Panc1 (cell line): Measurements from ENCODE around the gene PHOX2A. TPM values are rescaled to one million over a fixed set of nuclear protein-coding genes. Genes with fewer than 3 reads are reported as not detected.

Experiments used
- ATAC-seq: fragments of 200-7000 bp; cut with Tn5 transposase; 2 replicates; pipeline ENCODE4 v1.9.1; 2020; ENCODE audit warnings: mild to moderate bottlenecking, moderate library complexity
- BruUV-seq: library from RNA; stranded (reverse); fragments of 400-500 nt; replicated peaks from 2 replicates; lab custom pipeline; 2021; lab: Mats Ljungman, UMichigan
- CTCF ChIA-PET: fragments of 300-600 bp; sonication (Branson Sonifier 250); formaldehyde crosslinking; loops from one replicate; lab custom pipeline; 2022; ENCODE audit warnings: antibody characterized with exemption; lab: Charles Lee
- POLR2A ChIA-PET: fragments of 300-600 bp; sonication (Branson Sonifier 250); formaldehyde crosslinking; loops from one replicate; lab custom pipeline; 2022; ENCODE audit warnings: antibody characterized with exemption; lab: Charles Lee
- DNase-seq: peaks from one replicate; pipeline ENCODE4 v3.0.0-alpha.2; 2010; ENCODE audit warnings: low read depth, low spot score
- H3K27ac ChIP-seq: 2 replicates; pipeline ENCODE4 v1.5.1; 2011; ENCODE audit warnings: mild to moderate bottlenecking, low read length, inconsistent platforms
- H3K27me3 ChIP-seq: fragments of 200-500 bp; sonication (Bioruptor generic); 2 replicates; pipeline ENCODE4 v1.6.0; 2014; ENCODE audit warnings: low read length, inconsistent platforms; ENCODE audit not compliant: control insufficient read depth, insufficient read depth
- H3K36me3 ChIP-seq: fragments of 200-500 bp; sonication (Bioruptor generic); 2 replicates; pipeline ENCODE4 v1.5.1; 2014; ENCODE audit warnings: inconsistent platforms, mild to moderate bottlenecking, low read length, moderate library complexity; ENCODE audit not compliant: control insufficient read depth, insufficient read depth
- H3K4me1 ChIP-seq: 2 replicates; pipeline ENCODE4 v1.5.1; 2011; ENCODE audit warnings: inconsistent platforms, mild to moderate bottlenecking, low read length, moderate library complexity; ENCODE audit not compliant: control insufficient read depth, insufficient read depth
- H3K4me3 ChIP-seq, 2 experiments: 2 replicates each; pipeline ENCODE4 v1.5.1; 2011 to 2012; ENCODE audit warnings: low read depth in 2 of 2, low read length in 2 of 2, mild to moderate bottlenecking in 2 of 2, inconsistent platforms in 1 of 2, moderate library complexity in 1 of 2
- H3K9me3 ChIP-seq: fragments of 200-500 bp; sonication (Bioruptor generic); 2 replicates; pipeline ENCODE4 v1.5.1; 2014; ENCODE audit warnings: low read depth, mild to moderate bottlenecking, inconsistent platforms, low read length, moderate library complexity; ENCODE audit not compliant: control insufficient read depth, insufficient read depth
- POLR2AphosphoS5 ChIP-seq: IDR thresholded peaks from 2 replicates; pipeline ENCODE4 v1.6.1; 2012; ENCODE audit warnings: mild to moderate bottlenecking, low read depth, low read length, moderate library complexity
- SIN3A ChIP-seq: IDR thresholded peaks from 2 replicates; pipeline ENCODE4 v1.6.1; 2012; ENCODE audit warnings: low read depth, mild to moderate bottlenecking, low read length, moderate library complexity, borderline replicate concordance; ENCODE audit not compliant: insufficient read depth
- TCF7L2 ChIP-seq: IDR thresholded peaks from 2 replicates; pipeline ENCODE4 v1.6.1; 2011; ENCODE audit warnings: mild to moderate bottlenecking, low read depth, low read length, inconsistent platforms
- in situ Hi-C: cut with HindIII; loops from 2 replicates; pipeline ENCODE4 v1.10.0; 2016; ENCODE audit warnings: low sequenced_read_pairs, low pct_unique_long_range_greater_than_20kb
- intact Hi-C: fragments of 100-400 bp; cut with micrococcal nuclease; formaldehyde crosslinking; loops from one replicate; pipeline ENCODE4 v1.10.0; 2022; ENCODE audit not compliant: unreplicated experiment
- total RNA-seq: library from RNA; stranded (reverse); gene quantifications from one replicate; pipeline ENCODE4 v1.2.1, GENCODE V29; 2021; ENCODE audit not compliant: unreplicated experiment
- TF ChIP-seq, protein P1 (sequence below): fragments of 450-650 bp; IDR thresholded peaks from 2 replicates; pipeline ENCODE4 v1.5.1; 2017; ENCODE audit warnings: mild to moderate bottlenecking
- TF ChIP-seq, protein P2 (sequence below), 2 experiments: IDR thresholded peaks; 2 replicates each; pipeline ENCODE4 v1.6.1; 2011 to 2012; ENCODE audit warnings: low read depth in 2 of 2, control low read depth in 1 of 2, low read length in 1 of 2, mild to moderate bottlenecking in 1 of 2, moderate library complexity in 1 of 2; ENCODE audit not compliant: insufficient read depth in 1 of 2

PHOX2A gene
- total RNA-seq, 1 experiment from 2014 or later, result not detected

DNA sequence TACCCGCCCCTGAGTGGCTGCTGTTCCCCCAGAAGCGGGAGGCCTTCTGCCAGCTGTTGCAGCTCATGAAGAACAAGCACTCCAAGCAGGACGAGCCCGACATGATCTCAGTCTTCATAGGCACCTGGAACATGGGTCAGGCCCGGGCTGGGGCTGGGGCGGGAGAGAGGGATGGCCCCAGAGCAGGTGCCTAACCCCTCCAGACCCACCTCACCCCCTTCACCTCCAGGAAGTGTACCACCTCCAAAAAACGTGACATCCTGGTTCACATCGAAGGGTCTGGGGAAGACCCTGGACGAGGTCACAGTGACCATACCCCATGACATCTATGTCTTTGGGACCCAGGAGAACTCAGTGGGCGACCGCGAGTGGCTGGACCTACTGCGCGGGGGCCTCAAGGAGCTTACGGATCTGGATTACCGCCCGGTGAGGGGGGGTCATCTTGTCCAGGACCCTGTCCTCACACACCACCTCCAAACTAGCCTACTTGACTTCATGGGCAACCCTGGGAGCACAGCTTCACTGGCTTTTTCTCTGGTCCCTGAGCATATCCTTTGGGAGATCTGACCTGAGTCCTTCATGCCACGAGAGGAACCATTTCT lies 13.1 kb downstream of the PHOX2A start:
- H3K4me1 ChIP-seq, result peaks cover 11% of the 10 kb centered on the region

GRCh38 chr11:72229925-72230763 lies 13.8 kb downstream of the PHOX2A start:
- Histone ChIP-seq H3K4me3 (no peak overlapping the region), H3K9me3 (no peaks in the 10 kb centered on the region), H3K36me3 (peaks cover 14% of the 10 kb centered on the region), H3K27me3 (no peaks in the 10 kb centered on the region), H3K27ac (no peak overlapping the region), H3K4me1 (peaks cover 11% of the 10 kb centered on the region)
- no TSS peak for BruUV-seq
- ATAC-seq, result no peak
- in situ Hi-C loops, result no loop called here
- ChIA-PET CTCF (interaction anchor here (0.5 kb wide), 1 partner anchor 86 kb away, joined by 9 read pairs; no protein-coding TSS in a partner anchor), POLR2A (interaction anchor here (0.6 kb wide), 1 partner anchor 41 kb away, joined by 3 read pairs; no protein-coding TSS in a partner anchor)
- DNase-seq, result no peak
- intact Hi-C loops, result no loop called here
- TF ChIP-seq, protein P1, sequence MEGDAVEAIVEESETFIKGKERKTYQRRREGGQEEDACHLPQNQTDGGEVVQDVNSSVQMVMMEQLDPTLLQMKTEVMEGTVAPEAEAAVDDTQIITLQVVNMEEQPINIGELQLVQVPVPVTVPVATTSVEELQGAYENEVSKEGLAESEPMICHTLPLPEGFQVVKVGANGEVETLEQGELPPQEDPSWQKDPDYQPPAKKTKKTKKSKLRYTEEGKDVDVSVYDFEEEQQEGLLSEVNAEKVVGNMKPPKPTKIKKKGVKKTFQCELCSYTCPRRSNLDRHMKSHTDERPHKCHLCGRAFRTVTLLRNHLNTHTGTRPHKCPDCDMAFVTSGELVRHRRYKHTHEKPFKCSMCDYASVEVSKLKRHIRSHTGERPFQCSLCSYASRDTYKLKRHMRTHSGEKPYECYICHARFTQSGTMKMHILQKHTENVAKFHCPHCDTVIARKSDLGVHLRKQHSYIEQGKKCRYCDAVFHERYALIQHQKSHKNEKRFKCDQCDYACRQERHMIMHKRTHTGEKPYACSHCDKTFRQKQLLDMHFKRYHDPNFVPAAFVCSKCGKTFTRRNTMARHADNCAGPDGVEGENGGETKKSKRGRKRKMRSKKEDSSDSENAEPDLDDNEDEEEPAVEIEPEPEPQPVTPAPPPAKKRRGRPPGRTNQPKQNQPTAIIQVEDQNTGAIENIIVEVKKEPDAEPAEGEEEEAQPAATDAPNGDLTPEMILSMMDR, result no peak
- TF ChIP-seq SIN3A (no peak), POLR2AphosphoS5 (no peak), TCF7L2 (no peak)
- TF ChIP-seq, protein P2, sequence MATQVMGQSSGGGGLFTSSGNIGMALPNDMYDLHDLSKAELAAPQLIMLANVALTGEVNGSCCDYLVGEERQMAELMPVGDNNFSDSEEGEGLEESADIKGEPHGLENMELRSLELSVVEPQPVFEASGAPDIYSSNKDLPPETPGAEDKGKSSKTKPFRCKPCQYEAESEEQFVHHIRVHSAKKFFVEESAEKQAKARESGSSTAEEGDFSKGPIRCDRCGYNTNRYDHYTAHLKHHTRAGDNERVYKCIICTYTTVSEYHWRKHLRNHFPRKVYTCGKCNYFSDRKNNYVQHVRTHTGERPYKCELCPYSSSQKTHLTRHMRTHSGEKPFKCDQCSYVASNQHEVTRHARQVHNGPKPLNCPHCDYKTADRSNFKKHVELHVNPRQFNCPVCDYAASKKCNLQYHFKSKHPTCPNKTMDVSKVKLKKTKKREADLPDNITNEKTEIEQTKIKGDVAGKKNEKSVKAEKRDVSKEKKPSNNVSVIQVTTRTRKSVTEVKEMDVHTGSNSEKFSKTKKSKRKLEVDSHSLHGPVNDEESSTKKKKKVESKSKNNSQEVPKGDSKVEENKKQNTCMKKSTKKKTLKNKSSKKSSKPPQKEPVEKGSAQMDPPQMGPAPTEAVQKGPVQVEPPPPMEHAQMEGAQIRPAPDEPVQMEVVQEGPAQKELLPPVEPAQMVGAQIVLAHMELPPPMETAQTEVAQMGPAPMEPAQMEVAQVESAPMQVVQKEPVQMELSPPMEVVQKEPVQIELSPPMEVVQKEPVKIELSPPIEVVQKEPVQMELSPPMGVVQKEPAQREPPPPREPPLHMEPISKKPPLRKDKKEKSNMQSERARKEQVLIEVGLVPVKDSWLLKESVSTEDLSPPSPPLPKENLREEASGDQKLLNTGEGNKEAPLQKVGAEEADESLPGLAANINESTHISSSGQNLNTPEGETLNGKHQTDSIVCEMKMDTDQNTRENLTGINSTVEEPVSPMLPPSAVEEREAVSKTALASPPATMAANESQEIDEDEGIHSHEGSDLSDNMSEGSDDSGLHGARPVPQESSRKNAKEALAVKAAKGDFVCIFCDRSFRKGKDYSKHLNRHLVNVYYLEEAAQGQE (IDR thresholded peaks at IDR 0.05; ENCODE audit: insufficient read depth in 1 of 2, low read depth in 2 of 2, low read length in 1 of 2), result no peak

More for the DNA sequence above, 13.1 kb downstream of the PHOX2A start:
- ChIA-PET POLR2A (no interaction called here), CTCF (interaction anchor here (0.5 kb wide), 1 partner anchor 87 kb away, joined by 9 read pairs; no protein-coding TSS in a partner anchor)
- in situ Hi-C loops (no loop called here), intact Hi-C loops (no loop called here)
- Histone ChIP-seq H3K4me3 (no peak overlapping the region), H3K27me3 (no peaks in the 10 kb centered on the region), H3K36me3 (peaks cover 14% of the 10 kb centered on the region), H3K9me3 (no peaks in the 10 kb centered on the region), H3K27ac (no peak overlapping the region)
- TF ChIP-seq TCF7L2, result no peak
- no peak for TF ChIP-seq POLR2AphosphoS5
- no TSS peak for BruUV-seq
- ATAC-seq (no peak), DNase-seq (no peak)
